Uterus (tissue), 2 donors: ENCODE results near the gene VPS54.

Experiments
- CTCF ChIP-seq, 4 experiments: fragments of 200-600 bp in 2 of 4; fragments of 450-650 bp in 2 of 4; sonication (generic) in 2 of 4; IDR thresholded peaks; one replicate each; pipeline ENCODE4 v1.5.1; 2016 to 2019; ENCODE audit warnings: antibody characterized with exemption in 4 of 4, mild to moderate bottlenecking in 2 of 4, moderate library complexity in 1 of 4
- POLR2A ChIP-seq, 2 donors: fragments of 450-650 bp; IDR thresholded peaks; one replicate each; pipeline ENCODE4 v1.6.1; 2016; ENCODE audit warnings: antibody characterized with exemption in 2 of 2, mild to moderate bottlenecking in 1 of 2, moderate library complexity in 1 of 2

GRCh38 chr2:63999049-63999448 is 20.2 kb downstream of the VPS54 start:
- TF ChIP-seq CTCF (IDR thresholded peaks at IDR 0.05): no peak
- TF ChIP-seq POLR2A (IDR thresholded peaks at IDR 0.05): no peak
